Ramos (cell line): ENCODE results near the gene IL17B.

Experiments
- in situ Hi-C: fragments of 300-500 bp; cut with MboI; formaldehyde crosslinking; loops from one replicate; pipeline ENCODE4 v1.14.3; 2022; ENCODE audit warnings: low sequenced_read_pairs; ENCODE audit not compliant: unreplicated experiment

The IL17B gene

DNA sequence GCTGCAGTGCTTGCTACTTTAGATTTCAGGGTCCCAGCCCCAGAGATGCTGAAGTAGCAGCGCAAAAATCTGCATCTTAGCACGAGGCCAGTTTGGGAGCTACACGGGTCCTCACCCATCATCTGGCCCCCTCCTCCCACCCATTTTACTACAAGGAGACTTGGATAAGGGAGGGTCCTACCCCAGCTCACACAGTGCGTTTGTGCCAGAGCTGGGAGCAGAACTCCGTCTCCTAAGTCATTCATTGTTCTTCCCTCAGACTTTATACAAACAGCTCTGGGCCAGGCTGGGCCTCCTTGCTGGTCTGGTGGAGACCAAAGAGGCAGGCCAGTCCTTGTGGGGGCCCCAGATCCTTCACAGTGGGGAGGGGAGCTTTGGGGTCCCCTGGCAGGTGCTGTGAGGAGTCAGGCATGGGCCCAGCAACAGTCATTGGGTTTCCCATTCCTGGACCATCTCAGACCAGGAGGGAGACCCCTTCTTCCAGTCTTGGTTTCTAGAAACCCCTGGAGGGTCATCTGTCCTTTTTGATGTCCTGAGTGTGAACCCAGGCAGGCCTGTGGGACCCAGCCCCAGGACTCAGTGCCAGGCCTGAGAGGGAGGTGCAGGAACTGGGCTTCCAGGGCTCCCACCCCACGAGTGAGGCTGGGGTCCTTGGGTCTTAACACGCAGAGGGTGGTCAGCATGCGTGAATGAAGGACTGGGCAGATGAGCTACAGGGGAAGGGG is 2.3 kb upstream of the IL17B start:
- in situ Hi-C loops: loop anchor here (10.0 kb wide), 1 partner anchor 183 kb away; no protein-coding TSS in a partner anchor

DNA sequence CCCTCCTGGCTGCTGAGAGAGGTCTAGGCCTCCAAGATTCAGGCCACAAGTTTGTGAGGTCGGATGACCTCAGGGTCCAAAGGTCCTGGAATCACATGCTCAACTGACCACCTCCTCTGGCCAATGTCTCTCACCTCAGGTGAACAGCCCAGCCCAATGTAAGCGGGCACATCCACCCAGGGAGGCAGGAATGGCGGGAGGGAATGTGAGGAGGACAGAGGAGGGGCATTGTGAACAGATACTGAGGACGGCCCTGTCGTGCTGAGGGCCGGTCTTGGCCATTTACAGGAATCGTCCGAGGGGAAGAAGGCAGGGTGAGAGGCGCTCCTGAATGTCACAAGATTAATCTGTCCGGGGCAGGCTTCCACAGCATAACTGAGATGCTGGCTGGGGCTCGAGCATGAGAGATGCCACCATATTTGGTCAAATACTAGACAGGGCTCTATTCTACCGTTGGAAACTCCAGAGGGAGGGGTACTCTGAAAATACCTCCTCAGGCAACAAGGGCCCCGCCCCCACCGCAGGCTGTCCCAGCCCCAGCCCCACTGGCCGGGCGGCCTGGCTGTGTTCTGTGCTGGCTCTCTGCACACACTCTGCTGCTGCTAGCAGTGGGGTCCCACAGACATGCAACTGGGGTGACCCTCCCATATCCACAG is 1.5 kb upstream of the IL17B start:
- in situ Hi-C loops: loop anchor here (10.0 kb wide), 1 partner anchor 184 kb away; no protein-coding TSS in a partner anchor

DNA sequence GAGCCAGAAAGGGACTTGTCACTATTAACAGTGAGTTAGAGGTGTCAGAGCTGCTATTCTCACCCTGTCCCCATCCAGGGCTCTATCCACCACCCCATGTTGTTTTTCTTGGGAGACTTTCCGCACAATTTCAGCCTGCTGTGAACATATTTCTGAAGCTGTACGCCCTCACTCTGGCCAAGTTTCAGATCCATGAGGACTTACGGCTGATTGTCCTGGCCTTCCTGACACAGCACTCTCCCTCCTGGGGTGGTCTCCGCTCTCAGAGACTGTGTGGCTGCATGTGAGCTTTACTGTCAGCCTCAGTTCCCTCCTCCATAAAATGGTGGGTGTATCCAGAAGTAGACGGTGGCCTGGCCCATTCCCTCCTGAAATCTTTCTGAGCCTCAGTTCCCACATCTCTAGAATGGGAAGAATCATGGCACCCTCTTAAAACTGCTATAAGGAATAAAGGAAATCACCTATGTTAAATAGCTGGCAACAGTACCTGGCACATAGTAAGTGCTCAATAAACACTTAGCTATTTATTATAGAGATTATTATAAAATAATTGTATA is 804 bp upstream of the IL17B start:
- in situ Hi-C loops: loop anchor here (10.0 kb wide), 1 partner anchor 185 kb away; no protein-coding TSS in a partner anchor

DNA sequence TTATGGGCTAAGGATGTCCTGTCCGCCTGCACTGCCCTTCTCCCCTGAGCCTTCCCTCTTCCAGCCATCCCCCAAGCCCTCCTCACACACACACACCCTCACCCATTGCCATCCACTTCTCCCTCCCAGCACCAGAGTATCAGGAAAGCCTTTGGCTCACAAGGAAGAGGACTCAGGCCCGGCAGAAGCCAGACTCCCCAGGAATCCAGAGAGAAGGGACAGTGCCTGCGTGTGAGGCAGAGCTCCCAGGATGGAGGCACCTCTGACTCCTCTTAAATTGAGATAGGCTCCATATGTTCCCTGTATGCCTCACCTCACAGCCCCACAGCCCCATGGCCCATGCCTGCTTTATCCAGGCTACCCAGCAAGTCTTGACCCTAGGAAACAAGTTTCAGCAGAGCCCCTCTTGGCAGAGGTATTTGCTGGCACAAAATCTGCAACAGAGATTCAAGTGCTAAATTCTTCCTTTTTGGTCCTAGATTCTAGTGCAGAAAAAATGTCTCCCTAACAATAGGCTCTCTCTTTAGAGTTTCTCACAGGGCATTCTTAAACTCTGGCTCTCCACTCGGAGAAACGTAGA is 761 bp downstream of the IL17B start:
- in situ Hi-C loops: no loop called here

DNA sequence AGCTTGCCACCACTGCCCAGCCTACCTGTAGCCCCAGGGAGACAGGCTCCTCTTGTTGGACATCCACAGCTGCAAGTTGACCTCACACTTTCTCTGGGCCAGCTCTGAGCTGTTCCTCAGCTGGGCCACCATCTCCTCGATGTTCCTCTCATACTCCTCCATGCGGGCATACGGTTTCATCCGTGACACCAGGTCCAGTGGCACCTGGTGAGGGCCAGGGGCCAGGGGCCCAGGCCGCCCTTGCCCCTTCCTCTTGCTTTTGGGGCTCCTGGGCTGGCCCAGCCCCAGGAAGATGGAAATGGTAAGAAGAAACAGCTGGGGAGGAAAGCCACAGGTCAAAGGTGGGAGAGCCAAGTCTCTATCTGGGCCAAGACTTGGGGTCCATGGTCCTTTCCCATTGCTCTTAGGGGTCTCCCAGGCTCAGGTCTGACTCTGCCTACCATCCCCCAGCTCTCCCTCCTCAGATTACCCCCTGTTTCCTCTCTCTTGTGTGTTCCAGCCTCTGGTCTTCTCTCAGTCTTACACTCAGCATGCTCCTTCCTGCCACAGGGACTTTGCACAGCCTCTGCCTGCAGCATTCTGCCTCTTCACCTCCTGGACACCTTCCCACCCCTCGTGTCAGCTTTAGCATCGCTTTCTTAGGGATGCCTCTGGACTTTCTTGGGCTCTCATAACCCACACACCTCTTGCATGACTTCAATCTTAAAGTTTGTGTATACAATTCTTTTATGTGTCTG is 2.2 kb downstream of the IL17B start:
- in situ Hi-C loops: no loop called here

DNA sequence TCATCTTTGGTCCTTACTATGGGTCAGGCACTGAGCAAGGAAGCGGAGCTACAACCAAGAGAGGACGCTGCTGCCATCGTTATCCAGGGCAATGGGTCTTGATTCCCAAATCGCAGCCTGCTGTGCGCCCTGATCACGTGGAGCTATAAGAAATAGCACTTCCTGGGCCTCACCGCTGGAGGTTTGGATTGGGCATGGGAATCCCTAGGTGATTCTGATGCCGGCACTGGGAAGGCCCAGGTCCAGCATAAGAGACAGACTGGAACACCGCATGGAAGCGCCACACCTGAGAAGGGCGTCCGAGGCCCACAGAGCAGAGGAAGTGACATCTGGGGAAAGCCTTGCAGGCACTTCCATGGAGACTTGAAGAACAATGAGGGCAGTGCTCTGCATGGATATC is 3.0 kb downstream of the IL17B start:
- in situ Hi-C loops: no loop called here

DNA sequence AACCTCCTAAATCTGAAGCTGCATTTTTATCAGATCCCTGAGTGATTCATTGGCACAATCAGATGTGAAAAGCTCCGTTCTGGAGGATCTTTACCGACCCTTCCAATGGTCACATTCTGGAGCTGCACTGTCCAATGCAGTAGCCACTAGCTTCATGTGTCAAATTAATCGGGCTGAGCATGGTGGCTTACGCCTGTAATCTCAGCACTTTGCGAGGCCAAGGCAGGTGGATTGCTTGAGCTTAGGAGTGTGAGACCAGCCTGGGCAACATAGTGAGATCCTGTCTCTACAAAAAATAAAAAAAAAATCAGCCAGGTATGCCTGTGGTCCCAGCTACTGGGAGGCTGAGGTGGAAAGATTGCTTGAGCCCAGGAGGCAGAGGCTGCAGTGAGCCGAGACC is 3.7 kb downstream of the IL17B start:
- in situ Hi-C loops: no loop called here

DNA sequence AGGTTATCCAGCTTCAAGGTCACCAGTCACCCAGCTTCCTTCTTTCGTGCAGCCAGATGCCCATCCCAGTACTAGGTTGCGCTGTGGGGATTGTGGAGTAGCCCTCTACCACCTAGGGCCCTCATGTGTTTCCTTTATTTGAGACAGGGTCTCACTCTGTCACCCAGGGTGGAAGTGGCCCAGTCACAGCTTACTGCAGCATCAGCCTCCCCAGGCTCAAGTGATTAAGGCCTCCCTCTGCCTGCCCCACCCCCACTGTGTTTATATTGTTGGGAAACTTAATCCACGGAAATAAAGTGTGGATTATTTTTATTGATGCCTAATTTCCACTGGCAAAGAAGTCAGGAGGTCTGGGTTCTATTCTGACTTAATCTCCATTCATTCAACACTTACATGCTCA is 4.3 kb downstream of the IL17B start:
- in situ Hi-C loops: loop anchor here (5.0 kb wide), 1 partner anchor 52 kb away; no protein-coding TSS in a partner anchor

DNA sequence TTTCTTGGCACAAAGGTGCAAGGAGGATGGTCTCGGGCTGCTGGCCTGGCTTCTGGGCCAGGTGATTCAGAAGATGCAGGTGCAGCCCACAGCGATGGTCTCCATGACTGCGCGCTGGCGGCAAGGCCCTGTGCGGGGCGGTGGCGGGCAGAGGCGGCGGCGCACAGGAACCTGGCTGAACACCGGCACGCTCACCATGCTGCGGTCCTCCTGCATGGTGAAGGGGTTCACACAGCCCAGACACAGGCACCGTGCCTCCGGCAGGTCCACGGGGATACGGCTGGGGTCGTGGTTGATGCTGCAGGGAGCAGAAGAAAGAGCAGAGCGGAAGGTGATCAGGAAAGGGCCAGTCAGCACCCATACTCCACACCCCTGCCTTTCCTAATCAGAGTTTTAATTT is 4.8 kb downstream of the IL17B start:
- in situ Hi-C loops: loop anchor here (5.0 kb wide), 1 partner anchor 52 kb away; no protein-coding TSS in a partner anchor

DNA sequence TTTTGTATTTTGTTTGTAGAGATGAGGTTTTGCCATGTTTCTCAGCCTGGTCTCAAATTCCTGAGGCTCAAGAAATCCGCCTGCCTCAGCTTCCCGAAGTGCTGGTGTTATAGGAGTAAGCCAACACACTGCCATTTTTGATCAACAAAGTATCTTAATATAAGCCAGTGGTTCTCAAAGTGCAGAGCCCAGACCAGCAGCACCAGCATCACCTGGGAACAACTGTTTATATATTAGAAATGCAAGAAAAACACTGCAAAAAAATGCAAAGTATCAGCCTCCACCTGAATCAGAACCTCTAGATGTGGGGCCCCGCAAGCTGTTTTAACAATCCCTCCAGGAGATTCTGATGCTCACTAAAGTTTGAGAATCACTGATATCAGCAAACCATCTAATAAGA is 6.2 kb downstream of the IL17B start:
- in situ Hi-C loops: loop anchor here (5.0 kb wide), 1 partner anchor 51 kb away; no protein-coding TSS in a partner anchor

DNA sequence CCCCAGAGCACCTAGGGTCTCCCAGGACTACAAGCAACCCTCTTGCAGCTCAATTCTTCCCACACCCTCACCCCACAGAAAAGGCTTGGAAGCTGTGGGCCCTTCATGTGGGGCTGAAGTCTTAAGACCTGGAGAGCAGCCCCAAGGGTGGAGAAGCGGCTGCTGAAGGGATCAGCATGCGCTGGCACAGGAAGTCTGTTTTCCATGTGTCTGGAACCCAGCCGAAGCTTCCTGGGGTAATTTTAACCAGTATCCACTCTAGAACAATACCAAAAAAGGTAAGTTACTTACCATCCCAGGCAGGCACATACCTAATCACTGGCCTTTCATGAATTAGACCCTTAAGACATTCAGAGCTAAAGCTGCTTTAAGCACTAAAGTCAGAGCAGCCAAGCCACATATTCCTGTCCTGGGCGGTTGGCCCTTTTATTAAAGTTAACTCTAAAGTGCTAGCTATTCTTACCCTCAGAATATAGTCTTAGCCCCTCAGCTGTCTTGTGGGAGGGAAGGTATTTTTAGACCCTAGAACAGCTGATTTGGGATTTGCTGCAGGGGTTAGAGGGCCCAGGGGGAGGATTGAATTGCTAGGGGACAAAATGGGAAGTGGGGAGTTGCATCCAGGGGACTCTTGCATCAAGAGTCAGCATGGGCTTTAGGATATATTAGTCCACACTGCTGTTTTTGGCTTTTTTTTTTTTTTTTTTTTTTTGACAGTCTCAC is 6.9 kb downstream of the IL17B start:
- in situ Hi-C loops: loop anchor here (5.0 kb wide), 1 partner anchor 50 kb away; no protein-coding TSS in a partner anchor

DNA sequence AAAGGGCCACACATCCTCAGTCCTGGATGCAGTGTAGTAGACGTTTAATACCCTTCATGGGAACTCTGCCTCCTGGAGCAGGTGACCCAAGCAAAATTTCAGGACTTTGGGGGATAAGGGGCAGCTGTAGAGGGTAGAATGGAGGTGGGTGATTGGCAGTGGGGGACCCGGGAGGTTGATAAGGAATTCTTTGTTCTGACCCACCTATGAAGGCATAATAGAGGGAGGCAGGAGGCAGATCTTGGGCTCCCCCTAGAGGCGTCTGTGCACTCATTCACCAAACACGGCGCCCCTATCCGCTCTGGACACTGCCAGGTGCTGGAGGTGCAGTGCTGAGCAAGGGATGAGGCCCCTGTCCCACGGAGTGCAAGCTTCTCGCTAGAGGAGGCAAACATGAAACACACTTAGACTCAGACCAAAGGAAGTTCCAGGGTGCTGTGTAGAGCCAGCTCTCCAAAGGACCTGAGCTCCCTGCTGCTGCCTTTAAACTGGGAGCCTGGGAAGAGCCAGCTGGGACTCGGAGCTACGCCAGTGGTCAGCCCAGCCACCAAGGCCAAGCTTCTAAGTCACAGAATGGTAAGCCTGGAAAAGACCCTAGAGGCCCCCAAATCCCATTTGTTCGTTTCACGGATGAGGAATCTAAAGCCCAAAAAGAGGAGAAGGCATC is 7.7 kb downstream of the IL17B start:
- in situ Hi-C loops: loop anchor here (5.0 kb wide), 1 partner anchor 49 kb away; no protein-coding TSS in a partner anchor

DNA sequence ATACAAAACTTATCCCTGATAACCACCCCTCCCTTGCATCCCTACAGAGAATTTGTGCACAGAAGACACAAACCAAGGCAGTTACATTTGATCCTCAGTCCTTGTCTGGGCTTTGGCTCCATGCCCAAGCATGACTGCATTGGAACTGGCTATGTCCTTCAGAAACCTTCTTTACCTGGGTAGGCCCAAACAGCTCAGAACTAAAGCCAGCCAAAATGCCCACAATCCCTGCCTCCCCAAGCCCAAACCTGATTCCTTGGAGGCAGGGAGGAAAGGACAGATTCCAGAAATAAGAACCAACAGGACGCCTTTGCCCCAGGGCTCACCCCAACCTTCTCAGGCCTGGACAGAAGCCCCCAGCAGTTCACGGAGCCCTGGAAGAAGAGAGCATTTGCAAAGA is 8.2 kb downstream of the IL17B start:
- in situ Hi-C loops: loop anchor here (5.0 kb wide), 1 partner anchor 49 kb away; no protein-coding TSS in a partner anchor

DNA sequence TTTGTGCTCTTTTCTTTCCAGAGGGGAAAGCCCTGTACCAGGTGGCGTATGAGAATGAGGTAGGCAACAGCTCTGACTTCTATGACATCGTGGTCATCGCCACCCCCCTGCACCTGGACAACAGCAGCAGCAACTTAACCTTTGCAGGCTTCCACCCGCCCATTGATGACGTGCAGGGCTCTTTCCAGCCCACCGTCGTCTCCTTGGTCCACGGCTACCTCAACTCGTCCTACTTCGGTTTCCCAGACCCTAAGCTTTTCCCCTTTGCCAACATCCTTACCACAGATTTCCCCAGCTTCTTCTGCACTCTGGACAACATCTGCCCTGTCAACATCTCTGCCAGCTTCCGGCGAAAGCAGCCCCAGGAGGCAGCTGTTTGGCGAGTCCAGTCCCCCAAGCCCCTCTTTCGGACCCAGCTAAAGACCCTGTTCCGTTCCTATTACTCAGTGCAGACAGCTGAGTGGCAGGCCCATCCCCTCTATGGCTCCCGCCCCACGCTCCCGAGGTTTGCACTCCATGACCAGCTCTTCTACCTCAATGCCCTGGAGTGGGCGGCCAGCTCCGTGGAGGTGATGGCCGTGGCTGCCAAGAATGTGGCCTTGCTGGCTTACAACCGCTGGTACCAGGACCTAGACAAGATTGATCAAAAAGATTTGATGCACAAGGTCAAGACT is 11.0 kb downstream of the IL17B start:
- in situ Hi-C loops: no loop called here

DNA sequence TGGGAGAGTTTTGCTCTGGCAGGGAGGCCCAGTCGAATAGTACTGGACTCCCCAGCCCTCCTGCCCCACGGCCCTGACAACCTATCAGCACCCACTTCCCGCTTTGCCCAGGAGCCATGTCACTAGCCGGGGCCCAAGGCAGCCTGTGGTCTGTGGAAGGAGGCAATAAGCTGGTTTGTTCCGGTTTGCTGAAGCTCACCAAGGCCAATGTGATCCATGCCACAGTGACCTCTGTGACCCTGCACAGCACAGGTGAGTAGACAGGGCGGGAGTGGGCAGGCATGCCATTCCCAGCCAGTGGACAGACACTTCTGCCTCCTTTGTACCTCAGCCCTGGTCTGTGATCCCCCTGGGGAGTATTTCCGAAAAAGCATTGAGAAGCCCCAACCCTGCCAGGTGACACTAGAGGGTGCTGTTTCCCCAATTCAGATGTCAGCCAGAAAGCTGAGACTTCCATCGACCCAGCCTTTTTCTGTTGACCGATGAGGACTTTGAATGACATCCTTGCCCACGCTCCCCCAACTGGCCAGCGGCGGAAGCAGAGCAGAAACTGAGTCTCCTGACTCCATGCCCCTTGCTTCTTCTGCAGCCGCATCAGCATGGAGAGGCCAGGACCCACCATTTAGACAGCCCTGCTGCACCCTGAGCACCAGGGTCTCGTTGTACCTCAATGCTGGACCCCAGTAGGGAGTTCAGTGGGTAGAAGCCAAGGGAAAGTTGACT is 11.7 kb downstream of the IL17B start:
- in situ Hi-C loops: no loop called here

DNA sequence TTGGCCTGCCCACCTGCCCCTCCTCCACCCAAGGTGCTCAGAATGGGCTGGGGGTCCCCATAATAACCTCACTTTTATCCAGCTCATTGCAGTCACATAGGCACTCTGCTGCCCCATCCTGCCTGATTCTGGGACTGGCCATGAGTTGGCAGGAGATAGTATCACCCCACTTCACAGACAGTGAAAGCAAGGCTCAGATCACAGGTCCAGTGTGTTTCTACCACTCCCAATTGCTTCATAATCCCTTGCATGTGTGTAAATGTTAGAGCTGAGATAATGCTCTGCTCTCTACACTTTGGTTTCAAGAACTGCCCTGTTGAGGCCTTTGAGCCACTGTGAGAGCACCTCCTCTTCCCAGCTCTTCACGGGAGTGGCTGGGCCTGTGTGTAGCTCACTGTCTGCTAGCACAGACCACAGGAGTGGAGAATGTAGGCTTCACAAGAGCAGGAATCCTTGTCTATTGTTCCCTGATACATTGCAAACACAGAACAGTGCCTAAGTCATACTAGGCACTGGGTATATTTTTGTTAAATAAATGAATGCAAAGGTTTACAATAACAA is 12.8 kb downstream of the IL17B start:
- in situ Hi-C loops: no loop called here

DNA sequence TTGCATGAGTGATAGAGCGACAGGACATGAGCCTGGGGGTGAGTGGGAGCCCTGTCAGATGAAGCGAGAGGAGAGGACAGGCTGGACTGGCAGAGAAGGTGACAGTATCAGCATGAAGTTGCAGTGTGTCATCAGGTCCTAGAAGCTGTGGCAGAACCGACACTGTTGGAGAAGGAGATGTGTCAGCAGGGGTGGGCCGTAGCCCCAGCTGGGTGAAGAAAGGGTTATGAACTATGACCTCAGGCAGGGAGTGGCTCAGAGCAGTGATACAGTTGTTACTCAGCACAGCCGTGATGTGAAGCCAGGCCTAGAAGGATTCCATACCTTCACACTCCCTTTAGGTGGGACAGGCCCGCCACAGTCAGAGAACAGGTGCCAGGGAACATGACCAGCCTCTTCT is 13.7 kb downstream of the IL17B start:
- in situ Hi-C loops: no loop called here
